ENCODE data around the gene IL12RB1. TPM values are rescaled to one million over a fixed set of nuclear protein-coding genes. Genes with fewer than 3 reads are reported as not detected.

Gene IL12RB1
- total RNA-seq, 1 donor: 0.72 TPM

GRCh38 chr19:18058208-18059009 lies 28.3 kb downstream of the IL12RB1 start:
- peak overlapping the region; percentile 91 for H2AFZ ChIP-seq (ENCODE audit: low read length)
- TF ChIP-seq CTCF (IDR thresholded peaks at IDR 0.05; ENCODE audit: extremely low read depth, low read depth, low read length): peak; percentile 76
- H3K27me3 ChIP-seq (ENCODE audit: insufficient read depth, low read length): no peaks in the 10 kb centered on the region
- H3K27ac ChIP-seq (ENCODE audit: low read depth, low read length): no peak overlapping the region
- DNase-seq (ENCODE audit: insufficient read length, low spot score, missing footprints): peak; percentile 97
- H3K9me3 ChIP-seq (ENCODE audit: low read depth, low read length): no peaks in the 10 kb centered on the region
- H4K20me1 ChIP-seq (ENCODE audit: insufficient read depth, low read length): no peaks in the 10 kb centered on the region
- H3K4me1 ChIP-seq (ENCODE audit: insufficient read depth, low read length): peaks cover 4% of the 10 kb centered on the region
- H3K79me2 ChIP-seq (ENCODE audit: insufficient read depth, low read length): no peaks in the 10 kb centered on the region
- H3K4me2 ChIP-seq (ENCODE audit: insufficient read depth, low read length): peak overlapping the region; percentile 61
- peak overlapping the region; percentile 37 for H3K4me3 ChIP-seq (ENCODE audit: insufficient read depth, low read length)
- no peaks in the 10 kb centered on the region for H3K36me3 ChIP-seq (ENCODE audit: insufficient read depth, low read length)

- H2AFZ ChIP-seq (ENCODE audit: low read length): peak overlapping the region; percentile 62
Observed at GRCh38 chr19:18057557-18057956, 29.2 kb downstream of the IL12RB1 start.

GRCh38 chr19:18055967-18056366 lies 30.8 kb downstream of the IL12RB1 start:
- TF ChIP-seq CTCF (IDR thresholded peaks at IDR 0.05; ENCODE audit: extremely low read depth, low read depth, low read length): no peak
- Histone ChIP-seq H4K20me1 (ENCODE audit: insufficient read depth, low read length) (no peaks in the 10 kb centered on the region), H3K79me2 (ENCODE audit: insufficient read depth, low read length) (no peaks in the 10 kb centered on the region), H2AFZ (ENCODE audit: low read length) (no peak overlapping the region), H3K27ac (ENCODE audit: low read depth, low read length) (no peak overlapping the region), H3K4me1 (ENCODE audit: insufficient read depth, low read length) (peaks cover 8% of the 10 kb centered on the region), H3K27me3 (ENCODE audit: insufficient read depth, low read length) (no peaks in the 10 kb centered on the region), H3K36me3 (ENCODE audit: insufficient read depth, low read length) (no peaks in the 10 kb centered on the region), H3K9me3 (ENCODE audit: low read depth, low read length) (no peaks in the 10 kb centered on the region), H3K4me3 (ENCODE audit: insufficient read depth, low read length) (no peak overlapping the region), H3K4me2 (ENCODE audit: insufficient read depth, low read length) (no peak overlapping the region)
- DNase-seq (ENCODE audit: insufficient read length, low spot score, missing footprints): no peak

More at GRCh38 chr19:18057557-18057956, 29.2 kb downstream of the IL12RB1 start:
- no peak for TF ChIP-seq CTCF (IDR thresholded peaks at IDR 0.05; ENCODE audit: extremely low read depth, low read depth, low read length)
- H3K27me3 ChIP-seq (ENCODE audit: insufficient read depth, low read length): no peaks in the 10 kb centered on the region
- H3K4me2 ChIP-seq (ENCODE audit: insufficient read depth, low read length): no peak overlapping the region
- peak; percentile 66 for DNase-seq (ENCODE audit: insufficient read length, low spot score, missing footprints)
- H4K20me1 ChIP-seq (ENCODE audit: insufficient read depth, low read length): no peaks in the 10 kb centered on the region
- no peak overlapping the region for H3K27ac ChIP-seq (ENCODE audit: low read depth, low read length)
- H3K9me3 ChIP-seq (ENCODE audit: low read depth, low read length): no peaks in the 10 kb centered on the region
- no peak overlapping the region for H3K4me3 ChIP-seq (ENCODE audit: insufficient read depth, low read length)
- H3K36me3 ChIP-seq (ENCODE audit: insufficient read depth, low read length): no peaks in the 10 kb centered on the region
- H3K4me1 ChIP-seq (ENCODE audit: insufficient read depth, low read length): peaks cover 5% of the 10 kb centered on the region
- no peaks in the 10 kb centered on the region for H3K79me2 ChIP-seq (ENCODE audit: insufficient read depth, low read length)

GRCh38 chr19:18053576-18054219 lies 33.0 kb downstream of the IL12RB1 start:
- Histone ChIP-seq H3K36me3 (ENCODE audit: insufficient read depth, low read length) (no peaks in the 10 kb centered on the region), H3K27ac (ENCODE audit: low read depth, low read length) (no peak overlapping the region), H3K4me2 (ENCODE audit: insufficient read depth, low read length) (no peak overlapping the region), H4K20me1 (ENCODE audit: insufficient read depth, low read length) (no peaks in the 10 kb centered on the region), H3K9me3 (ENCODE audit: low read depth, low read length) (no peaks in the 10 kb centered on the region), H3K27me3 (ENCODE audit: insufficient read depth, low read length) (no peaks in the 10 kb centered on the region), H2AFZ (ENCODE audit: low read length) (no peak overlapping the region), H3K79me2 (ENCODE audit: insufficient read depth, low read length) (no peaks in the 10 kb centered on the region), H3K4me3 (ENCODE audit: insufficient read depth, low read length) (no peak overlapping the region), H3K4me1 (ENCODE audit: insufficient read depth, low read length) (peaks cover 8% of the 10 kb centered on the region)
- DNase-seq (ENCODE audit: insufficient read length, low spot score, missing footprints): peak; percentile 49
- no peak for TF ChIP-seq CTCF (IDR thresholded peaks at IDR 0.05; ENCODE audit: extremely low read depth, low read depth, low read length)

Measured in osteoblast (primary cell).